Activated CD4-positive, alpha-beta T cell treated with anti-CD3 and anti-CD28 coated beads, Interleukin-2, amount 50 U/mL, for 4 hours (primary cell): ENCODE measurements around the gene VKORC1L1.
"Not testable (repeated sequence)": the region's sequence is repeated elsewhere in the genome, so short reads cannot be mapped to it uniquely, and the experiment has no call there.

ENCODE experiments used
- DNase-seq, 2 experiments: peaks; one replicate each; pipeline ENCODE4 v3.0.0-alpha.2; 2020

The VKORC1L1 gene

DNA sequence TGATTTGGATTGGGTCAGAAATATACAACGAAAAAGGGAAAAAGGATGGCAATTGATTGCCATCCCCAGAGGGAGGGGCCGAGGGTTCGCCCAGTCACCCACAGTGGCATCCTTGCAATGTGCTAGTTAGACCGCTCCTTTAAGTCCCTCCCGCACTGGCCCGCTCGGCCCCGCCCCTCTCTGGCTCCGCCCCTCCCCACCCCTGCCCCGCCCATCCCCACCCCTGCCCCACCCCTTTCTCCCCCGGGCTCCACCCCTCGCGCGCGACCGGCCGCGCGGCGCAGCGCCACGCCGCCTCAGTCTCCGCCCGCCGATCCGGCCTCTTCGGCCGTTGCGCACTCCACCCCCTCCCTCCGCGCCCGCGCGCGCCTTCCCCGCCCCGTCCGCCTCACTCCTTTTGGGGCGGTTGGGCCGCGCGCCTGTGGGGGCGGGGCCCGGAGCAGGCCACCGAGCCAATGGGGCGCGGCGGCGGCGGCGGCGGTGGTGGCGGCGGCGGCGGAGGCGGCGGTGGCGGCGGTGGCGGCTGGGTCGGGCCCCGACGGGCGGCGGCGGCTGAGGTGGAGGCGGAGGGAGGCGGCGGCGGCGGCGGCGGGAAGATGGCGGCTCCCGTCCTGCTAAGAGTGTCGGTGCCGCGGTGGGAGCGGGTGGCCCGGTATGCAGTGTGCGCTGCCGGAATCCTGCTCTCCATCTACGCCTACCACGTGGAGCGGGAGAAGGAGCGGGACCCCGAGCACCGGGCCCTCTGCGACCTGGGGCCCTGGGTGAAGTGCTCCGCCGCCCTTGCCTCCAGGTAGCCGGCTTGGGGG, at the start of gene VKORC1L1:
Gene VKORC1L1 (plus strand): TSS at position 299 of the 806 bp plus-strand sequence. CDS start 298 bp downstream, at position 597.
- DNase-seq, result peak; percentile 94 to 95

DNA sequence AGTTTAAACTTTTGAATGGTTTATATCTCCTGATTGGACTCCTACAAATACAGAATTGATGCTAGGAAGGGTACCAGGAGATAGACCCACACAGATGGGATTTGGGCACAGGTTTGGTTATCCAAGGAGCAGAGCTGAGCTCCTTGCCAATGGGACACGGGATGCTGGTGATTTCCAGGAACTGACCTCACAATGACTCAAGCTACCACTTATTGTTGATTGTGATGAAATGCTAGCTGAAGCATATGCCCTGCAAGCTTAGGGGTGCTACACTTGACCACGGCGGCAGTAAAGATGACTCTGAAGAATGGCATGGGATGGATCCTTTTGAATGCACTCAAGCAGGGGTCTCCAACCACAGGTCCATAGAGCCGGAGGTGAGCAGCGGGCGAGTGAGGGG, 45.5 kb upstream of the VKORC1L1 start:
- DNase-seq, result no peak

DNA sequence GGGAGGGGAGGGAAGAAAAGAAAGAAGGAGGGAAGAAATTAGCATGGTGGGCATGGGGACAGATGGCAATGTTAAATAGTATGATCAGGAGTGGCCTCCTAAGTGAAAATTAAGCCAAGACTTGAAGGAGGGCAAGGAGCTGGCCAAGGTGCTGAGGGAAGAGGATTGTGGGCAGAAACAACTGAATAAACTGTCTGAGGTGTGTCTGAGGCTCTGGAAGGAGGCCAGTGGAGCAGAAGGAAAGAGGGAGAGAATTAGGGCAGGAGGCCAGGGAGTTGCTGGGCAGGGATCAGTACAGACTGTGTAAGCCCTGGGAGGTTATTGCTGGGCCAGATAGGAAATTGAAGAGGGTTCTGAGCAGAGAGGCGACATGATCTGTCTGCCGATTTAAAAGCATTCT, 40.6 kb upstream of the VKORC1L1 start:
- DNase-seq, result no peak

DNA sequence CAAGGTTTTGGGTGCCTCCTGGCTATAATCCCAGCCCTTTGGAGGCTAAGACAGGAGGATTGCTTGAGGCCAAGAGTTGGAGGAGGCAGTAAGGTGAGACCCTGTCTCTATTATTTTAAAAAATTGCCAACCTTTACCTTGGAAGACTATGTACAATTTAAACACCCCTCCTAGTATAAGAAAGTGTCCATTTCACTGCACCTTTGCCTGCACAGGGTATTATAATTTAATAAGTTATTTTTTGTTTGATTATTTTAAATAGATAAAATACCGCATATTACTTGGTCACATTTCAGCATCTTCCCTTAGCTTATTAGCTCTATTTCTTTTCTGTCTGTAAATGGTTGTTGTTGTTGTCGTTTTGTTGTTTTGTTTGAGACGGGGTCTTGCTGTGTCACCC, 36.2 kb upstream of the VKORC1L1 start:
- DNase-seq, result not testable (repeated sequence)

DNA sequence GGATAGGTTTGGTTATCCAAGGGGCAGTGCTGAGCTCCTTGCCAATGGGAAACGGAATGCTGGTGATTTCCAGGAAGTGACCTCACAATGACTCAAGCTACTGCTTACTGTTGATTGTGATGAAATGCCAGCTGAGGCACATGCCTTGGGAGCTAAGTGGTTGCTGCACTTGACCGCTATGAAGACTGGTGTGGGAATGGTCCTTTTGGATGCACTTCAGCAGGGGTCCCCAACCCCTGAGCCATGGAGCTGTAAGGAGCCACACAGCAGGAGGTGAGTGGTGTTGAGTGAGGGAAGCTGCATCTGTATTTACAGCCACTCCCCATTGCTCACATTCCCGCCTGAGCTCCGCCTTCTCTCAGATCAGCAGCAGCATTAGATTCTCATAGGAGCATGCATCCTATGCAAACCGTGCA, 35.3 kb upstream of the VKORC1L1 start:
- not testable (repeated sequence) for DNase-seq

DNA sequence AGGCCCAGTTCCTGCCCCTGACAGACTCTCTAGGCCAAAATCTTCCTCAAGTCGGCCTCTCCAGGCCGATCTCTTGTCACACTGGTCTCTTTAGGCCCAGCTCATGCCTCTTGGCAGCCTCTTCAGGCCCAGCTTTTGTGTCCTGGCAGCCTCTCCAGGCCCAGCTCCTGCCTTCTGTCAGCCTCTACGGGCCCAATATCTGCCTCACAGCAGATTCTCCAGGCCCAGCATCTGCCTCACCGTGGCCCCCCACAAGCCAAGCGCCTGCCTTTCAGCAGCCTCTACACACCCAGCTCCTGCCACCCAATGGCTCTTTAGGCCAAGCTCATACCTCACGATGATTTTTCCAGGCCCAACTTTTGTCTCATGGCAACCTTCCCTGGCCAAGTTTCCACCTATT, 33.0 kb upstream of the VKORC1L1 start:
- no peak for DNase-seq

DNA sequence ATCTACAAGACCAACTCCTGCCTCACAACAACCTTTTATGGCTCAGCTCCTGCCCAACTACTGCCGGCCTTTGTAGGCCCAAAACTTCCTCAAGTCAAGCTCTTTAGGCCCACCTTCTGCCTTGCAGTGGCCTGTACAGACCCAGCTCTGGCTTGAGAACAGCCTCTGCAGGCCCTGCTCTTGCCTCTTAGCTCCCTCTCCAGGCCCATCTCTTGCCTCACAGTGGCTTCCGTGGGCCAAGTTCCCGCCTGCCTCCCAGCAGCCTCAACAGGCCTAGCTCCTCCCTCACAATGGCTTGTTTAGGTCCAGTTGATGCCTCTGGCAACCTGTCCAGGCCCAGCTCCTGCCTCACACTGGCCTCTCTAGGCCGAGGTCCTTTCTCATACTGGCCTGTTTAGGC, 32.4 kb upstream of the VKORC1L1 start:
- no peak for DNase-seq

DNA sequence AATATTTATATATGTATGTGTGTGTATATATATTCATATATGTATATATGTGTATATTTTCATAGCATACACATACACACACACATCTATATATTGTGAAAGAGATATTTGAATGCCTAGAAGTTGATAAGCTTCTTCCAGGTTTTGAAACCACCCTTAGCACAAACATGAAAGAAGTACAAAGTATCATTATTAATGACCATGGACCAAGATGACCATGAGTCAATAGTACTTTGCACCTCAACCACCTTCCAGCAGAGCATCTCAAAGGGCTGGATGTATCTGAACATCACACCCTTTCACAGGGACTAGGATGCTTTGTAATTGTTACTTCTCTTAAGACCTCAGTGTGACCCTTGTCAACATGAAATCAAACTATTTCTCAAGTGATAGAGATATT, 29.3 kb upstream of the VKORC1L1 start:
- not testable (repeated sequence) for DNase-seq

DNA sequence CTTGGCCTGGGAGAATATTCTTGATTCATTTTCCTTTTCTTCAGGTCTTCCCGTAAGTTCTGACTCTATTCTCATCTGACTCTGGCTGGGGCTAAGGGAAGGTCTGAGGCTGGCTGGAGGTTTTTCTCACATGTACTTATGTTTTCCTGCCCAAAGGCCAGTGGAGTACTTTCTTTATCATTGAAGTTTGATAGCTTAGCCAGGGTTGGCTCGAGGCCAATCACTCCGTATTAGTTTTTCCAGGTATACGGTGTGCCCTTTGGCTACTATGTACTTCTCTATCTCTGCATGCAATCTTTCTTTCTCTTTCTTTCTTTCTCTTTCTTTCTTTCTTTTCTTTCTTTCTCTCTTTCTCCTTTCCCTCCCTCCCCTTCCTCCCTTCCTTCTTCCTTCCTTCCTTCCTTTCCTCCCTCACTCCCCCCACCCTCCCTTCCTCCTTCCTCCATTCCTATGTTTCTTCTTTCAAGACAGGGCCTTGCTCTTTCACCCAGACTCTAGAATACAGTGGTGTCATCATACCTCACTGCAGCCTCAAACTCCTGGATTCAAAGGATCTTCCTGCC, 26.8 kb upstream of the VKORC1L1 start:
- no peak for DNase-seq

DNA sequence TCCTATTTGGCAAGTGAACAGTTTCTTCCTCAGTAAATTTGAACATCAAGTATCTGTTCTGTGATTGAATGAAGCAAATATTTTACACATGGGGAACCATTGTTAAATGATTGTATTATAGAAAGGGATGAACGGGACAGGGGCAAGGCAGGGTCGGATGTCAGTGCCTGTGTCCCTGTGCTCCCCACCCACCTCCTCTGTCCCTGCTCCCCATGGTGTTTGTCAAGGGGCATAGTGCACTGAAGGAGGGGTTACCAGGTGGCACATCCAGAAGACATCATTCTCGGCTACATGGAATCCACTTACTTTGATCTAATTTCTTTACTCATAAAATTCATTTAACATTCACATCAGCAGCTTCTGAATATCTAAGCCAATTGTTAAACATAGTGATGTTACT, 19.4 kb upstream of the VKORC1L1 start:
- not testable (repeated sequence) for DNase-seq

DNA sequence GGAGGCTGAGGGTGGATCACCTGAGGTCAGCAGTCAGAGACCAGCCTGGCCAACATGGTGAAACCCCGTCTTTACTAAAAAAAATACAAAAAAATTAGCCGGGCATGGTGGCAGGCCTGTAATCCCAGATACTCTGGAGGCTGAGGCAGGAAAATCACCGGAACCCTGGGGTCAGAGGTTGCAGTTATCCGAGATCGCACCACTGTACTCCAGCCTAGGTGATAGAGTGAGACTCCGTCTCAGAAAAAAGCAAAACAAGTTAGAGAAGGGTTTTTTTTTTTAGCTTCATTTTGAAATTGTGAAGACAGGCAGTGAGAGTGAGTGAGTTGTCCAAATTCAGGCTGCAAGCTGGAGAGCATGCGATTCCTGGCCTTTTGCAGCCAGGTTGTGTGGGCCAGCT, 19.0 kb upstream of the VKORC1L1 start:
- not testable (repeated sequence) for DNase-seq

DNA sequence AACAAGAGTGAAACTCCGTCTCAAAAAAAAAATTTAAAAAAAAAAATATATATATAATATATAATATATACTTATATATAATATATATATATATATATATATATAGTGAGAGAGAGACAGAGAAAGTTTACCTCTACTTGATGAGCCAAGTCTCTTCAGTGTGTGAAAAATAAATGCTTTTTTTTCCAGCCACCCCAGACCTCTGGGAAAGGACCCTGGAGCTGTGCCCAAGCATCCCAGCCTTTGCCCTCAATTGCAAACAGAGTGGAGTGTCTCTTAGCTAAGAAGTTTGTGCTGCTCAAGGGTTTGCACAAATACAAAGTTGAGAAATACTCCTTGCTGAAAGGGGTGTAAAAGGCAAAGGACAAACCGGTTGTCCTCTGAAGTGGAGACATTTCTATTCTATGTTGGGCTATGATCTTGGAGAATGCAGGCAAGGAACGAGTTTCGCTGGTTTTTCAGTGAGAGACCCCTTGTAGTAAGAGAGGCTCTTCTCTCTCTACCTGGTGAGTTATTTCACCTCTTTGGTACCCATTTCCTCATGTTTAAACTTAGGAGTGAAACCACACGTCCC, 15.5 kb upstream of the VKORC1L1 start:
- DNase-seq, result not testable (repeated sequence)

DNA sequence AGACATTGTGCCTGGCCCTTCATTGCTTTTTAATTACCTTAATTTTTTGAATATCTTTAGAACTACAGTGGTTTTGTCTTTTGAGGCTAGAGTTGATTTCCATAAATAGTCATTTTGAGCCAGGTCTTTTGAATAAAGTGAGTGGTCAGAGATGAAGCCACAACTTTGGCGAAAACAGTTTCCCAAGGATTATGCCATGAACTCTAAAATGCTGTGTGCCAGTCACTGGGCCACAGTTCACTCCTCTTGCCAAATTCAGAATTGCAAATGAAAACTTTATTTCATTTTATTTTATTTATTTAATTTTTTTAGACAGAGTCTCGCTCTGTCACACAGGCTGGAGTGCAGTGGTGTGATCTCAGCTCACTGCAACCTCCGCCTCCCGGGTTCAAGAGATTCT, 14.2 kb upstream of the VKORC1L1 start:
- not testable (repeated sequence) for DNase-seq

DNA sequence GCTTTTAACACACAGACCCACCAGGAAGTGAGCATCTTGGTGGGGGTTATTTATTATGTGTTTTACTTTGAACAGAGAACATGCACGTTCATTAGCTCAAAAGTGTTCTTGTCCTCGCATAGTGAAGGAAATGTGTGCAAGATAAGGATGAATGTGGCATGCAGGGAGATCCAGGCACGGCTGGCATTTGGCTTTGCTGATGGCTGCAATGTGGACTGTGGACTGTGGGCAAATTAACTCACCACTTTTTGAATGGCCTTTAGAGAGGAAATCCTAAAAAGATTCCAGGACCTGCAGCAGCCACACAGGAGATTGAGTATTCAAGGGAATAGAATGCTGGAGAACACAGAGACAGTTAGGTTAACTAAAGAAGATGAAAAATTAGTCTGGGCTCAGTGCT, 6.6 kb upstream of the VKORC1L1 start:
- not testable (repeated sequence) for DNase-seq

DNA sequence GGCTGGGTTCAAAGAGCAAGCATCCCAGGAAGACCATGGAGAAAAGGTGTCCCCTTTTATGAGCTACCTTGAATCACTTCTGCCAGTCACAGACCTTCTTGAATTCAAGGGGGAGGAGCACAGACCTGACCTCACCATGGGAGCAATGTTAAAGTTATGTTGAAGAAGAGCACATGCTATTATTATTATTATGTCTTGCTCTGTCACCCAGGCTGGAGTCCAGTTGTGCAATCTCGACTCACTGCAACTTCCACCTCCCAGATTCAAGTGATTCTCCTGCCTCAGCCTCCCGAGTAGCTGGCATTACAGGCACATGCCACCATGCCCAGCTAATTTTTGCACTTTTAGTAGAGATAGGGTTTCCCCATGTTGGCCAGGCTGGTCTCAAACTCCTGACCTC, 5.2 kb upstream of the VKORC1L1 start:
- DNase-seq, result not testable (repeated sequence)

DNA sequence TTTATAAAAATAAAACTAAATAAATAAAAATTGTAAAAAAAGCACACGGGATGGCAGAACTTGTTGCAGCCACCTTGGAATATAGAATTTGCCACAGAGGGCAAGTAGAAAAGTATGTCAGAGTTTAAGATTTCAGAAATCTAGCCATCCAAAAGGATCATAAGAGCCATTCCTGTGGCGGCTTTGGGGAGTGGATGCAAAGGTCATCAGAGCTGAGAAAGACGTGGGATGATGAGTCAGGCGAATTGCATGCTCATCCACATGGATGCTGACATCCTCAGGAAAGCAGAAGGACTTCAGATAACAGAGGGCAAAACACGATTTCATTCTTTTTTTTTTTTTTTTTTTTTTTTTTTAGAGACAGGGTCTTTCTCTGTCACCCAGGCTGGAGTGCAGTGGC, 3.6 kb upstream of the VKORC1L1 start:
- DNase-seq, result not testable (repeated sequence)

DNA sequence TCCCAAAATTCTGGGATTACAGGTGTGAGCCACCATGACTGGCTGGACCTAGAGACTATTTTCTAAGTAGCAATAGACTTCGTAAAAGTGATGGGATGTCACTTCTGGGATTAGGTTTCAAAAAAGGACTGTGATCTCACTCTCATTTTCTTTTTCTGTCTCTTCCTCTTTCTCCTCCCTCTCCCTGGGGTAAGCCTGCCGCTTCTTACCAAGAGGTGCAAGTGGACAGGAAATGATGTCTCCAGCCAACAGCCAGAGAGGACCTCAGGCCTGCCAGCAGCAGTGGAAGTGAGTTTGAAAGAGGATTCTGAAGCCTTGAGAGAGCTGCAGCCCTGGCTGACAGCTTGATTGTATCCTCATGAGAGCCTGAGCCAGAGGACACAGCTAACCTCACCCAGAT, 1.4 kb upstream of the VKORC1L1 start:
- DNase-seq, result not testable (repeated sequence)

DNA sequence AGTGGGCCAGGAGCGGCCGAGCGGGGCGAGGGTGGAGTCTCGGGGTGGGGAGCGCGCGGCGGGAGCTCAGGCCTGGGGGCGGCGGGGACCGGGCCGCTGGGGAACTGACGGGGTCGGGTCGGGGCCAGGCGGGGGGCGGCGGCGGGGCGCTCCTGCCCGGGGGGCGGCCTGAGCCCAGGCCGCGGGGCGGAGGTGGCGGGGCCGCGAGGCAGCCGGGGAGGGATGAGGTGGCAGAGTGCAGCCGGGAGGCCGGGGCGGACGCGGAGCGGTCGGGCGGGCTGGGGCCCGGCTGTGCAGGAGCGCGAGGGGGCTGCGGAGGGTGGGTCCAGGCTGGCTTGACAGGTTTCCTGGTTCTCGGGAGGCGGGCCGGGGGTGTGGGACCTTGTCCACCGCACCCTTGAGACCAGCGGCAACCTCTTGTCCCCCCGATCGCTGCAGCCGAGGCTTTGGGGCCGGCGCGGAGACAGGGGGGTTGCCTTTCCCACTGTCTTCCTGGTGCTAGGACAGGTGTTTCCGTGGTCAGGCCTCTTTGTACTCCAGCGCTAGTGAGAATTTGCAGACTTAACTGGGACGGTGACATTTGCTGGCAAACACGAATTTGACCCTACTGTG, 814 bp downstream of the VKORC1L1 start:
- DNase-seq, result peak; percentile 4

DNA sequence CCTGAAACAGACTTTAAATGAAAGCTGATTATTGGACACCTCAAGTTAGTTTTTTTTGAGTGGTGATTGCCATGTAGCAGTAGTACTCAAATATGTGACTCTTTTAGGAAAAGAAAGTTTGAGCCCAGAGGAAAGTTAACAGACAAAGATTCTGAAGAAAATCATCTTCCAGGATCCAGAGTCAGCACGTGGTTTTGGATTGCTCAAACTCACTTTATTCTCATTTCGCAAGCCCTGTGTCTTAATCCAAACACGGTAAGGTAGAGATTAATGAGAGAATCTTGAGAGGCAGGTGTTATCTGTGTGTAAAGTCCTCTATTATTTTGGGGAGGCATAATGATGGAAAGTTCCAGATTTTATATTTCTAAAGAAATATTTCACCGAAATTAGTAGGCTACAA, 2.8 kb downstream of the VKORC1L1 start:
- not testable (repeated sequence) for DNase-seq

DNA sequence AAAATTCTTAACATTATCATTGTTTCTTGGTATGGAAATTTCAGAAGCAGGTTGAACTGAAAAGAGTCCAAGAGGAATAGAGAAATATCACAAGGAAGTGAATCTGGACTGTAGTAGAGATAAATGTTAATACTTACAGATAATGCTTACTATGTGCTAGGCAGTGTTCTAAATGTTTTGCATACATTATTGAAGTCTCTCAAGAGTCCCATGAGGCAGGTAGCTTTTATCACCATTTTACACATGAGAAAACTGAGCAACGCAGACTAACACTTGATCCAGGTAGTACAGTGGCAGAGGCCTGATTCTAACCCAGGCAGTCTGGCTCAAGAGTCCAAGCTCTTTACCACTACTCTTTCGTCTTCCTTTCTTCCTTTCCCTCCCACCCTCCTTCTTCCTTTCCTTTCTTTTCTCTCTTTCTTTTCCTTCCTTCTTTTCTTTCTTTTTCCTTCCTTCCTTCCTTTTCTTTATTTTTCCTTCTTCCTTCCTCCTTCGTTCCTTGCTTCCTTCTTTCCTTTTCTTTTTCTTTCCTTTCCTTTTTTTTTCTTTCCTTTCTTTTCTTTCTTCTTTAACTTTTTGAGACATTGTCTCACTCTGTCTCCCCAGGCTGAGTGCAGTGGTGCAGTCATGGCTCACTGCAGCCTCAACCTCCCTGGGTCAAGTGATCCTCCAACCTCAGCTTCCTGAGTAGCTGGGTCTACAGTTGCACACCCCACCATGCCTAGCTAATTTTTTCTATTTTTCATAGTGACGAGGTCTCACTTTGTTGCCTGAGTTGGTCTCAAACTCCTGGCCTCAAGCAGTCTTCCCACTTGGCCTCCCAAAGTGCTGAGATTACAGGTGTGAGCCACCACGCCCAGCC, 6.6 kb downstream of the VKORC1L1 start:
- DNase-seq, result not testable (repeated sequence)

DNA sequence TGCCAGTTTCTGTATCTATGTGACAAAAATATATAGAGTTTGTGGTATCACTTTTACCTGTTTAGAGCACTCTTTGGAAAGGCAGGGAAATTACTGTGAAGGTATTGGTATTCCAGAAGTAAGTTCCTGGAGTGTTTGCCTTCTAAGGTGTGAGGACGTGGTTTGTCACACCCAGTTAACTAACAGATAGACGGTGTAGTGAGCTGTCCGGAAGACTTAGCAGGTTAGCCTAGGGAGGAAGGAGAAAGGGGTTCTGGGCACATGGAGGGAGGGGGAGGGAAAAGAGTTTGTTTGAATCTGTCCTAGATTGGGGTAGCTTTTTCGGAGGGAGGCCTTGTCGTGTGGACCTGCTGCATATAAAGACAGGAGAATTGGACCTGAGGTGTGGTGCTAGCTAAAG, 7.4 kb downstream of the VKORC1L1 start:
- not testable (repeated sequence) for DNase-seq

DNA sequence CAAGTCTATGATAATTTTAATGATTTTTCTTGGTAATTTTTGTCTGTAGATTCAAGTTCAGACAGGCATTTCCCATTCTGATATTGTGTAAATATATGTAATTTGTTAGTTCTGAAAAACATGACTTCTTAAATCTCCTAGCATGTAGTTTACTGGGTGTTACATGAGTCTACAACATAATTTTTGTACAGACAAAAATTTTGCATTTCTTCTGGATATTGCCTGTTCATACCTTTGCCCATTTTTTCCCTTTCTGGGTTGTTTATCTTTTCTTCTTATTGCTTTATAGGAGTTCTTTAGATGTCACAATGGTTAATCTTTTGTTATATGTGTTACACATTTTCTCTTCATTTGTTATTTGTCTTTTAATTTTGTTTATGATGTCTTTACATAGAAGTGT, 12.1 kb downstream of the VKORC1L1 start:
- DNase-seq, result not testable (repeated sequence)

DNA sequence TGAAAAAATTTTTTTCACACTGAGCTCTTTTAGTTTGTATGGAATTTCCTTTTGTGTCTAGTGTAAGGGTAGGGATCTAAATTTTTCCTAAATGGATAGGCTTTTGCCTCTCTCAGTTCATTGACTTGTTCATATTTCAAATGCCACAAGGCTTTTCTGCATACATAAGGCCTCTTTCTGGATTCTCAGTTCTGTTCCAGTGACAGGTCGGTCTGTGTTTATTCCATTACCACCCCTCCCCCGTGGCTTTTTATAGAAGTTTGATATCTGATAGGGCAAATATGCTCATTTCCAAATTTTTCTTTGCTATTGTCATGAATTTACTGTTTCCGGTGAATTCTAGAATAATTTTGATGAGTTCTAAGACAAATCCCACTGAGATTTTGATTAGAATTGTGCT, 12.7 kb downstream of the VKORC1L1 start:
- not testable (repeated sequence) for DNase-seq
